GM23338 (cell line): ENCODE results near the gene LSM12. TPM values are rescaled to one million over a fixed set of nuclear protein-coding genes. Genes with fewer than 3 reads are reported as not detected.

Experiments
- ATAC-seq: fragments of 200-7000 bp; cut with Tn5 transposase; 3 replicates; pipeline ENCODE4 v1.9.1; 2020
- DNase-seq: peaks from one replicate; pipeline ENCODE4 v3.0.0-alpha.2; 2015; ENCODE audit warnings: low spot score
- H2AFZ ChIP-seq: fragments of 200-600 bp; sonication (generic); 2 replicates; pipeline ENCODE4 v1.8.0; 2016; ENCODE audit warnings: antibody characterized with exemption, mild to moderate bottlenecking, moderate library complexity
- H3F3A ChIP-seq: fragments of 200-600 bp; sonication (generic); replicated peaks from 2 replicates; pipeline ENCODE4 v1.8.0; 2017; ENCODE audit warnings: antibody characterized with exemption, mixed run types, low read depth
- H3K27ac ChIP-seq: fragments of 200-600 bp; sonication (generic); 2 replicates; pipeline ENCODE4 v1.6.1; 2016; ENCODE audit warnings: low read depth
- H3K27me3 ChIP-seq: fragments of 200-600 bp; sonication (generic); 2 replicates; pipeline ENCODE4 v1.8.0; 2016; ENCODE audit warnings: mild to moderate bottlenecking, mixed run types, moderate library complexity; ENCODE audit not compliant: insufficient read depth
- H3K36me3 ChIP-seq: fragments of 200-600 bp; sonication (generic); 2 replicates; pipeline ENCODE4 v1.8.0; 2016; ENCODE audit warnings: mild to moderate bottlenecking; ENCODE audit not compliant: insufficient read depth
- H3K4me1 ChIP-seq: fragments of 200-600 bp; sonication (generic); 2 replicates; pipeline ENCODE4 v1.8.0; 2016; ENCODE audit warnings: mild to moderate bottlenecking, moderate library complexity; ENCODE audit not compliant: insufficient read depth
- H3K4me2 ChIP-seq: fragments of 200-600 bp; sonication (generic); 2 replicates; pipeline ENCODE4 v1.7.1; 2017; ENCODE audit warnings: mixed run types
- H3K4me3 ChIP-seq: fragments of 200-600 bp; sonication (generic); 2 replicates; pipeline ENCODE4 v1.6.1; 2016; ENCODE audit warnings: mixed run types
- H3K79me2 ChIP-seq: fragments of 200-600 bp; sonication (generic); replicated peaks from 2 replicates; pipeline ENCODE4 v1.8.0; 2017; ENCODE audit warnings: mild to moderate bottlenecking; ENCODE audit not compliant: insufficient read depth
- H3K9me2 ChIP-seq: fragments of 200-600 bp; sonication (generic); 2 replicates; pipeline ENCODE4 v1.8.0; 2017; ENCODE audit not compliant: insufficient read depth
- H4K20me1 ChIP-seq: fragments of 200-600 bp; sonication (generic); replicated peaks from 2 replicates; pipeline ENCODE4 v1.8.0; 2017; ENCODE audit warnings: mild to moderate bottlenecking; ENCODE audit not compliant: insufficient read depth
- H3K27ac Mint-ChIP-seq: 2 replicates; pipeline ENCODE4 v1.8.0; 2020; ENCODE audit warnings: inconsistent platforms, mild to moderate bottlenecking, moderate library complexity, mixed read lengths
- H3K27me3 Mint-ChIP-seq: 3 replicates; pipeline ENCODE4 v1.8.0; 2022; ENCODE audit warnings: low read depth, mild to moderate bottlenecking, moderate library complexity, mixed read lengths, inconsistent platforms; ENCODE audit not compliant: insufficient read depth, poor library complexity
- H3K36me3 Mint-ChIP-seq: 3 replicates; pipeline ENCODE4 v1.8.0; 2021; ENCODE audit warnings: low read depth, mild to moderate bottlenecking, inconsistent platforms, moderate library complexity, mixed read lengths
- H3K4me1 Mint-ChIP-seq: 3 replicates; pipeline ENCODE4 v1.8.0; 2020; ENCODE audit warnings: mild to moderate bottlenecking, inconsistent platforms, mixed read lengths
- H3K4me3 Mint-ChIP-seq: 3 replicates; pipeline ENCODE4 v1.8.0; 2021; ENCODE audit warnings: moderate library complexity, mild to moderate bottlenecking, inconsistent platforms, mixed read lengths
- H3K9me3 Mint-ChIP-seq: 3 replicates; pipeline ENCODE4 v1.8.0; 2020; ENCODE audit warnings: moderate library complexity, mild to moderate bottlenecking, inconsistent platforms, mixed read lengths
- CREB1 ChIP-seq: fragments of 250-450 bp; sonication (Bioruptor Pico); IDR thresholded peaks from 2 replicates; pipeline ENCODE4 v1.5.0; 2020; ENCODE audit warnings: low read depth, mild to moderate bottlenecking, moderate library complexity
- CTCF ChIP-seq, 2 experiments: fragments of 200-600 bp in 1 of 2; sonication (generic) in 1 of 2; conservative IDR thresholded peaks; 2 replicates each; pipeline versions ENCODE4 v1.5.1 to v1.6.1; 2016 to 2017; ENCODE audit warnings: antibody characterized with exemption in 2 of 2, low read depth in 2 of 2, mild to moderate bottlenecking in 2 of 2, moderate library complexity in 1 of 2
- ETS1 ChIP-seq: IDR thresholded peaks from 2 replicates; pipeline ENCODE4 v1.6.1; 2016; ENCODE audit warnings: antibody characterized with exemption
- EZH2 ChIP-seq: fragments of 200-600 bp; sonication (generic); IDR thresholded peaks from one replicate; pipeline ENCODE4 v1.8.0; 2017; ENCODE audit warnings: antibody characterized with exemption, mild to moderate bottlenecking, low read depth; ENCODE audit not compliant: unreplicated experiment
- EZH2phosphoT487 ChIP-seq: fragments of 200-600 bp; sonication (generic); IDR thresholded peaks from one replicate; pipeline ENCODE4 v1.8.1; 2018; ENCODE audit warnings: antibody characterized with exemption; ENCODE audit not compliant: unreplicated experiment
- JUNB ChIP-seq: IDR thresholded peaks from one replicate; pipeline ENCODE4 v1.6.1; 2016; ENCODE audit warnings: antibody characterized with exemption; ENCODE audit not compliant: unreplicated experiment
- NANOG ChIP-seq: IDR thresholded peaks from 2 replicates; pipeline ENCODE4 v1.6.1; 2016; ENCODE audit warnings: antibody characterized with exemption, borderline replicate concordance
- POLR2AphosphoS5 ChIP-seq: IDR thresholded peaks from 2 replicates; pipeline ENCODE4 v1.6.1; 2016; ENCODE audit warnings: antibody characterized with exemption, low read depth
- REST ChIP-seq: IDR thresholded peaks from one replicate; pipeline ENCODE4 v1.6.1; 2018; ENCODE audit warnings: antibody characterized with exemption; ENCODE audit not compliant: unreplicated experiment
- STAT1 ChIP-seq: IDR thresholded peaks from one replicate; pipeline ENCODE4 v1.6.1; 2016; ENCODE audit warnings: antibody characterized with exemption; ENCODE audit not compliant: unreplicated experiment
- ZNF114 ChIP-seq: fragments of 250-450 bp; sonication (Bioruptor Pico); IDR thresholded peaks from 2 replicates; pipeline ENCODE4 v1.5.0; 2020; ENCODE audit warnings: mild to moderate bottlenecking, moderate library complexity
- ZNF331 ChIP-seq: fragments of 250-450 bp; sonication (Bioruptor Pico); IDR thresholded peaks from 2 replicates; pipeline ENCODE4 v1.5.0; 2020; ENCODE audit warnings: low read depth, mild to moderate bottlenecking, moderate library complexity
- ZNF462 ChIP-seq: fragments of 250-450 bp; sonication (Bioruptor Pico); IDR thresholded peaks from 2 replicates; pipeline ENCODE4 v1.5.0; 2020; ENCODE audit warnings: mild to moderate bottlenecking, moderate library complexity
- polyA plus RNA-seq: library from polyadenylated mRNA; unstranded; fragments of >200 nt; fragmentation: Nextera tagmentation; extraction: Ambion mirVana; gene quantifications from 2 replicates; pipeline ENCODE4 v1.2.1, GENCODE V29; 2016
- total RNA-seq: library from RNA; depleted of rRNA; stranded (reverse); fragments of >200 nt; shearing (Covaris generic); gene quantifications from 2 replicates; pipeline ENCODE4 v1.2.3, GENCODE V29; 2014

The LSM12 gene
- total and polyA plus RNA-seq, 2 experiments from 2014 or later: 72.7 to 241 TPM

- peaks cover 6% of the 10 kb centered on the region for H3K27me3 Mint-ChIP-seq
- H3K4me3 Mint-ChIP-seq: no peak overlapping the region
- H3K9me3 Mint-ChIP-seq: no peaks in the 10 kb centered on the region
- Histone ChIP-seq H3F3A (peaks cover 23% of the 10 kb centered on the region; the same call in 1 of the 2 replicates), H3K79me2 (peaks cover 12% of the 10 kb centered on the region), H3K27me3 (no peaks in the 10 kb centered on the region), H3K27ac (no peak overlapping the region), H3K9me2 (no peaks in the 10 kb centered on the region), H4K20me1 (peaks cover 3% of the 10 kb centered on the region), H3K36me3 (no peaks in the 10 kb centered on the region), H3K4me2 (no peak overlapping the region), H3K4me3 (no peak overlapping the region), H3K4me1 (peaks cover 38% of the 10 kb centered on the region), H2AFZ (no peak overlapping the region)
- ATAC-seq: no peak
- no peak overlapping the region for H3K27ac Mint-ChIP-seq
- H3K4me1 Mint-ChIP-seq: peaks cover 62% of the 10 kb centered on the region
- peaks cover 3% of the 10 kb centered on the region; the same call in 1 of the 3 replicates for H3K36me3 Mint-ChIP-seq
- DNase-seq: no peak
- no peak for TF ChIP-seq CTCF (conservative IDR thresholded peaks at IDR 0.05; ENCODE audit: low read depth in 2 of 2)
- TF ChIP-seq CREB1: no peak
- no peak for TF ChIP-seq POLR2AphosphoS5
- TF ChIP-seq ZNF114: no peak
- no peak for TF ChIP-seq NANOG
- TF ChIP-seq ETS1: no peak
- TF ChIP-seq EZH2: no peak
- TF ChIP-seq ZNF331 (CRISPR knock-in tag): no peak
- TF ChIP-seq JUNB: no peak
- TF ChIP-seq STAT1: no peak
- TF ChIP-seq ZNF462 (CRISPR knock-in tag): no peak
- no peak for TF ChIP-seq REST
- TF ChIP-seq EZH2phosphoT487: no peak
These were observed 46.9 kb upstream of the LSM12 start for GRCh38 chr17:44113382-44113781.
